NCI-H2107 treated with DMSO at 0.1 percent for 48 hours (cell line): Measurements from ENCODE around the gene SELENOO.

Experiments used
- DNase-seq: peaks from one replicate; lab custom pipeline; 2025; ENCODE audit not compliant: unreplicated experiment; lab: John Stamatoyannopoulos, UW

SELENOO gene

DNA sequence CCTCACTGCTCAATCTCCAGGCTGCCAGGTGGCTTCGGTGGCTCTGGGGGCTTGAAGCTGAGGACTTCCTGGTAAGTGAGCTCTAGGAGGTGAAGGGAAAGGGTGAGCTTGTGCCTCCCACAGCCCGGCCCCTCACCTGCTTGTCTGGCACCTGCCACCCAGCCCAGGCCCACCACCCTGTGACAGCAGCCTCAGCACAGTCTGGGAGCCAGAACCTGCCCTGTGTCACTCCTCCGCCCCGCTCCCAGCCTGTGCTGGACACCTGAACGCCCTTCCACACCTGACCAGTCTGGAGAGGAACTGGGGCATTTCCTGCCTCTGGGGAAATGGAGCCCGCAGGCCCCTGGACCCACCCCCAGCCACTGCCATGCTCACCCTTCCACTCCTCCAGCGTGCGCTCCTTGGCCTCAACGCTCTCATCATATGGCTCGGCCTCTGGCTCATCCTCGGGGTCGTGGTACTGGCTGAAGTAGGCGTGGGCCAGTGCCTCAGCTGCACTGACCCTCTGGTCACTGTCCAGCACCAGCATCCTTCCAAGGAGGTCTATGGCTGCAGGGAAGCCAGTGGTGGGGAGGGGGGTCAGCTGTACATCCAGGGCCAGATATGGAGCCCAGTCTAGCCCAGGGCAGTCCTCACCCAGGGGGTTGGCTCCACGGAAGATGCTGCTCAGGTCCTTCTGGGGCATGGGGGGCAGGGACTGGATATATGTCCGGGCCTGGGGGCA is 64.3 kb downstream of the SELENOO start:
- DNase-seq = no peak

DNA sequence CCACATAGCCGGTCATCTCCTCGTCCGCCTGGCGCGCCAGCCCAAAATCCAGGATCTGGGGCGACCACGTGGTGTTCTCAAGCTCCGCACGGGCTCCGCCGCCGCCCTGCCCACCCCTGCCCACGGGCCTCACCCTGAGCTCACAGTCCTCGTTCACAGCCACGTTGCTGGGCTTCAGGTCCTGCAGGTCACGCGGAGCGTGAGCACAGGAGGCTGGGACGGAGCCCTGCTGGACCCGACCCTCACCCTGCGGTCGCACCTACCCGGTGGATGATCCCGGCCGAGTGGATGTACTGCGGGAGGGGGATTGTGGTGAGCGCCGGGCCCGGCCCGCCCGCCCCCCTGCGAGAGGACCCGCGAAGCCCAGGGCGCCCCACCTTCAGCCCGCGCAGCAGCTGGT is 66.2 kb downstream of the SELENOO start:
- no peak for DNase-seq
